Measurements from ENCODE around the gene CLEC16A. TPM values are rescaled to one million over a fixed set of nuclear protein-coding genes. Genes with fewer than 3 reads are reported as not detected.

Gene CLEC16A
- total and polyA plus RNA-seq, 9 of the 15 experiments (the other 6 are each of a cell fraction or from before 2014, with no cell fraction given): 1.00 to 22.3 (median 10.0) TPM

- TF ChIP-seq ZNF592 (IDR thresholded peaks at IDR 0.05) (peak; percentile 92), MGA (IDR thresholded peaks at IDR 0.05) (peak; percentile 89), ZNF395 (CRISPR knock-in tag; IDR thresholded peaks at IDR 0.05) (peak; percentile 74; the same call in 1 of the 2 replicates), ATF3 (IDR thresholded peaks at IDR 0.05) (no peak), ATF3 (CRISPR knock-in tag; conservative IDR thresholded peaks at IDR 0.05) (no peak), LCOR (CRISPR knock-in tag; IDR thresholded peaks at IDR 0.05) (no peak), KDM5B (IDR thresholded peaks at IDR 0.05; ENCODE audit: insufficient replicate concordance, low read depth, low read length) (no peak), PTBP1 (IDR thresholded peaks at IDR 0.05; ENCODE audit: low read depth, low read length) (no peak)
Observed at GRCh38 chr16:11231367-11231970, 287.1 kb downstream of the CLEC16A start (continued).

Data from K562 (cell line).